Tibial nerve (tissue), 4 donors: Measurements from ENCODE around the gene NCAN.

Source experiments
- EP300 ChIP-seq, 2 donors: sonication (generic); formaldehyde crosslinking; IDR thresholded peaks; one replicate each; pipeline ENCODE4 v1.6.1; 2017; ENCODE audit warnings: antibody characterized with exemption in 2 of 2, mild to moderate bottlenecking in 1 of 2
- POLR2A ChIP-seq, 2 donors: fragments of 450-650 bp; IDR thresholded peaks; one replicate each; pipeline ENCODE4 v1.6.1; 2017; ENCODE audit warnings: antibody characterized with exemption in 2 of 2, mild to moderate bottlenecking in 2 of 2, moderate library complexity in 2 of 2
- TF ChIP-seq, protein P1 (sequence below), 5 experiments: fragments of 200-600 bp in 3 of 5; fragments of 450-650 bp in 2 of 5; sonication (generic) in 3 of 5; IDR thresholded peaks; one replicate each; pipeline ENCODE4 v1.5.1; 2016 to 2019; ENCODE audit warnings: antibody characterized with exemption in 5 of 5, mild to moderate bottlenecking in 3 of 5, moderate library complexity in 2 of 5

DNA sequence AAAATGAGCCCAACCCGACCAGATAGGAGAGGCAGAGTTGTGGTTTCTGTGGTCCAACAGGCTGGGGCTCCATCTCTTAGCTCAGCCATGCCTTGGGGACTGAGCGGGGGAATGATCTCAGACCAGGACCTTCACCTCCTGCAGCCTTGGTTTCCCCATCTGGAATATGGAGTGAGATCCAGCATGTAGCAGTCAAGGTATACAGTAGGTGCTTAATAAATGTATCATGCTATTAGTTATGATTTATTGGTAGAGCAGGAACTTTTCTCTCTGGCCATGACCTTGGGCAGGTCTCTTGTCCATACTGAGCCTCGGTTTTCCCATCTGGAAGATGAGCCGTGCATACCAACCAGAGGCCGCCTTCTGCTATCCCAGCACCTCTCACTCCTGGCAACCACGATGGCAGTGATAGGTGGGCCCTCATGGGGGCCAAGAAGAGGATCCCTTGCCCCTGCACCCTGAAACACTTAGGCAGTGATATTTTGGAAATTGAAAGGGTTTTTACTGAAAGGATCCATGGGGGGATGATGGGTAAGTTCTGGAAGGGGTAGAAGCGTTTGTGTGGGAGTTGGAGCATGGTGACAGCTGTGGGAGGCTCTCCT, 52.2 kb downstream of the NCAN start:
- TF ChIP-seq, protein P1, sequence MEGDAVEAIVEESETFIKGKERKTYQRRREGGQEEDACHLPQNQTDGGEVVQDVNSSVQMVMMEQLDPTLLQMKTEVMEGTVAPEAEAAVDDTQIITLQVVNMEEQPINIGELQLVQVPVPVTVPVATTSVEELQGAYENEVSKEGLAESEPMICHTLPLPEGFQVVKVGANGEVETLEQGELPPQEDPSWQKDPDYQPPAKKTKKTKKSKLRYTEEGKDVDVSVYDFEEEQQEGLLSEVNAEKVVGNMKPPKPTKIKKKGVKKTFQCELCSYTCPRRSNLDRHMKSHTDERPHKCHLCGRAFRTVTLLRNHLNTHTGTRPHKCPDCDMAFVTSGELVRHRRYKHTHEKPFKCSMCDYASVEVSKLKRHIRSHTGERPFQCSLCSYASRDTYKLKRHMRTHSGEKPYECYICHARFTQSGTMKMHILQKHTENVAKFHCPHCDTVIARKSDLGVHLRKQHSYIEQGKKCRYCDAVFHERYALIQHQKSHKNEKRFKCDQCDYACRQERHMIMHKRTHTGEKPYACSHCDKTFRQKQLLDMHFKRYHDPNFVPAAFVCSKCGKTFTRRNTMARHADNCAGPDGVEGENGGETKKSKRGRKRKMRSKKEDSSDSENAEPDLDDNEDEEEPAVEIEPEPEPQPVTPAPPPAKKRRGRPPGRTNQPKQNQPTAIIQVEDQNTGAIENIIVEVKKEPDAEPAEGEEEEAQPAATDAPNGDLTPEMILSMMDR (IDR thresholded peaks at IDR 0.05) = no peak
- TF ChIP-seq POLR2A (IDR thresholded peaks at IDR 0.05) (no peak), EP300 (IDR thresholded peaks at IDR 0.05) (no peak)
